ENCODE data around the gene MSX1.

- TF ChIP-seq GABPA (IDR thresholded peaks at IDR 0.05 in 1 of 2, conservative IDR thresholded peaks at IDR 0.05 in 1 of 2) (no peak), JUND (IDR thresholded peaks at IDR 0.05) (no peak), REST (IDR thresholded peaks at IDR 0.05) (no peak), CTCF (IDR thresholded peaks at IDR 0.05; ENCODE audit: low read depth, low read length, missing input control) (no peak), RAD21 (IDR thresholded peaks at IDR 0.05) (no peak)
These were observed 31.2 kb downstream of the MSX1 start for GRCh38 chr4:4890574-4891255.

Data from liver (tissue), 3 donors.